ENCODE data around the gene KCNQ1OT1.

The KCNQ1OT1 gene

GRCh38 chr11:2736577-2737225 is 36.9 kb upstream of the KCNQ1OT1 start:
- no peak for DNase-seq

GRCh38 chr11:2735053-2735589 is 35.3 kb upstream of the KCNQ1OT1 start:
- no peak for DNase-seq

GRCh38 chr11:2734181-2735052 is 34.6 kb upstream of the KCNQ1OT1 start:
- no peak for DNase-seq

GRCh38 chr11:2732940-2733628 is 33.3 kb upstream of the KCNQ1OT1 start:
- DNase-seq = no peak

GRCh38 chr11:2732261-2732939 is 32.6 kb upstream of the KCNQ1OT1 start:
- no peak for DNase-seq

- DNase-seq = no peak
Observed at GRCh38 chr11:2731130-2732125, 31.6 kb upstream of the KCNQ1OT1 start.

GRCh38 chr11:2730272-2731129 is 30.7 kb upstream of the KCNQ1OT1 start:
- no peak for DNase-seq

- no peak for DNase-seq
Observed at GRCh38 chr11:2729841-2730240, 30.0 kb upstream of the KCNQ1OT1 start.

GRCh38 chr11:2728663-2729332 is 29.0 kb upstream of the KCNQ1OT1 start:
- no peak for DNase-seq

- DNase-seq = no peak
Observed at GRCh38 chr11:2728128-2728662, 28.4 kb upstream of the KCNQ1OT1 start.

- no peak for DNase-seq
Observed at GRCh38 chr11:2726964-2727363, 27.2 kb upstream of the KCNQ1OT1 start.

- DNase-seq = no peak
Observed at GRCh38 chr11:2725368-2726300, 25.8 kb upstream of the KCNQ1OT1 start.

GRCh38 chr11:2724653-2725367 is 25.0 kb upstream of the KCNQ1OT1 start:
- DNase-seq = no peak

- DNase-seq = no peak
Observed at GRCh38 chr11:2724104-2724503, 24.3 kb upstream of the KCNQ1OT1 start.

- no peak for DNase-seq
Observed at GRCh38 chr11:2722955-2723354, 23.2 kb upstream of the KCNQ1OT1 start.

GRCh38 chr11:2721210-2721916 is 21.6 kb upstream of the KCNQ1OT1 start:
- no peak for DNase-seq
